ENCODE results near the gene MLLT3. TPM values are rescaled to one million over a fixed set of nuclear protein-coding genes. Genes with fewer than 3 reads are reported as not detected.

Gene MLLT3
- total RNA-seq, 1 donor from 2014 or later, result 35.1 TPM

- Histone ChIP-seq H3K36me3 (ENCODE audit: insufficient read depth, low read length) (no peaks in the 10 kb centered on the region), H3K4me3 (ENCODE audit: insufficient read depth, low read depth, low read length) (no peak overlapping the region), H2AFZ (ENCODE audit: low read depth, low read length) (no peak overlapping the region), H3K27me3 (ENCODE audit: insufficient read depth, low read length) (no peaks in the 10 kb centered on the region), H3K79me2 (ENCODE audit: insufficient read depth, low read length) (no peaks in the 10 kb centered on the region), H3K4me2 (ENCODE audit: low read length) (no peak overlapping the region), H4K20me1 (ENCODE audit: insufficient read depth, low read length) (peaks cover 12% of the 10 kb centered on the region), H3K9ac (ENCODE audit: low read length) (no peak overlapping the region), H3K9me3 (ENCODE audit: insufficient read depth, low read depth, low read length) (no peaks in the 10 kb centered on the region), H3K27ac (ENCODE audit: low read depth, low read length) (no peak overlapping the region), H3K4me1 (ENCODE audit: insufficient read depth, low read length) (peaks cover 2% of the 10 kb centered on the region)
- no peak overlapping the region for H3K27ac Mint-ChIP-seq (ENCODE audit: unreplicated experiment)
- no peaks in the 10 kb centered on the region for H3K27me3 Mint-ChIP-seq (ENCODE audit: low read depth, unreplicated experiment)
- no peak overlapping the region for H3K4me3 Mint-ChIP-seq (ENCODE audit: unreplicated experiment)
- H3K36me3 Mint-ChIP-seq (ENCODE audit: low read depth, unreplicated experiment), result no peaks in the 10 kb centered on the region
- DNase-seq (ENCODE audit: low read depth) (peak; percentile 41), FAIRE-seq (no peak)
- no peak for TF ChIP-seq CTCF (IDR thresholded peaks at IDR 0.05; ENCODE audit: insufficient read depth, low read depth, low read length)
- no peak for TF ChIP-seq EZH2 (IDR thresholded peaks at IDR 0.05; ENCODE audit: insufficient read depth, low read length)
- no peaks in the 10 kb centered on the region for H3K9me3 Mint-ChIP-seq (ENCODE audit: unreplicated experiment)
- H3K4me1 Mint-ChIP-seq (ENCODE audit: low read depth, unreplicated experiment), result peaks cover 23% of the 10 kb centered on the region
Measured at GRCh38 chr9:20476912-20477521, 145.3 kb downstream of the MLLT3 start.

- no peak for TF ChIP-seq CTCF (IDR thresholded peaks at IDR 0.05; ENCODE audit: insufficient read depth, low read depth, low read length)
- TF ChIP-seq EZH2 (IDR thresholded peaks at IDR 0.05; ENCODE audit: insufficient read depth, low read length), result no peak
- no peak overlapping the region for H3K4me3 Mint-ChIP-seq (ENCODE audit: unreplicated experiment)
- Histone ChIP-seq H3K4me1 (ENCODE audit: insufficient read depth, low read length) (peaks cover 2% of the 10 kb centered on the region), H3K9me3 (ENCODE audit: insufficient read depth, low read depth, low read length) (no peaks in the 10 kb centered on the region), H3K79me2 (ENCODE audit: insufficient read depth, low read length) (no peaks in the 10 kb centered on the region), H3K4me2 (ENCODE audit: low read length) (no peak overlapping the region), H3K4me3 (ENCODE audit: insufficient read depth, low read depth, low read length) (no peak overlapping the region), H3K27me3 (ENCODE audit: insufficient read depth, low read length) (no peaks in the 10 kb centered on the region), H3K9ac (ENCODE audit: low read length) (no peak overlapping the region), H3K36me3 (ENCODE audit: insufficient read depth, low read length) (no peaks in the 10 kb centered on the region), H2AFZ (ENCODE audit: low read depth, low read length) (no peak overlapping the region), H4K20me1 (ENCODE audit: insufficient read depth, low read length) (peaks cover 12% of the 10 kb centered on the region), H3K27ac (ENCODE audit: low read depth, low read length) (no peak overlapping the region)
- no peak overlapping the region for H3K27ac Mint-ChIP-seq (ENCODE audit: unreplicated experiment)
- peaks cover 23% of the 10 kb centered on the region for H3K4me1 Mint-ChIP-seq (ENCODE audit: low read depth, unreplicated experiment)
- DNase-seq (ENCODE audit: low read depth), result no peak
- H3K27me3 Mint-ChIP-seq (ENCODE audit: low read depth, unreplicated experiment), result no peaks in the 10 kb centered on the region
- no peak for FAIRE-seq
- H3K9me3 Mint-ChIP-seq (ENCODE audit: unreplicated experiment), result no peaks in the 10 kb centered on the region
- no peaks in the 10 kb centered on the region for H3K36me3 Mint-ChIP-seq (ENCODE audit: low read depth, unreplicated experiment)
Measured at GRCh38 chr9:20474496-20474895, 147.8 kb downstream of the MLLT3 start.

GRCh38 chr9:20473515-20474013, 148.7 kb downstream of the MLLT3 start:
- peaks cover 12% of the 10 kb centered on the region for H4K20me1 ChIP-seq (ENCODE audit: insufficient read depth, low read length)
- no peak overlapping the region for H3K4me3 Mint-ChIP-seq (ENCODE audit: unreplicated experiment)
- no peaks in the 10 kb centered on the region for H3K9me3 ChIP-seq (ENCODE audit: insufficient read depth, low read depth, low read length)
- no peak overlapping the region for H3K4me3 ChIP-seq (ENCODE audit: insufficient read depth, low read depth, low read length)
- H3K4me1 ChIP-seq (ENCODE audit: insufficient read depth, low read length), result peaks cover 2% of the 10 kb centered on the region
- H3K4me2 ChIP-seq (ENCODE audit: low read length), result no peak overlapping the region
- no peak overlapping the region for H2AFZ ChIP-seq (ENCODE audit: low read depth, low read length)
- H3K9me3 Mint-ChIP-seq (ENCODE audit: unreplicated experiment), result no peaks in the 10 kb centered on the region
- no peaks in the 10 kb centered on the region for H3K36me3 ChIP-seq (ENCODE audit: insufficient read depth, low read length)
- H3K36me3 Mint-ChIP-seq (ENCODE audit: low read depth, unreplicated experiment), result no peaks in the 10 kb centered on the region
- H3K27me3 Mint-ChIP-seq (ENCODE audit: low read depth, unreplicated experiment), result no peaks in the 10 kb centered on the region
- FAIRE-seq, result no peak
- no peak overlapping the region for H3K9ac ChIP-seq (ENCODE audit: low read length)
- no peaks in the 10 kb centered on the region for H3K27me3 ChIP-seq (ENCODE audit: insufficient read depth, low read length)
- no peak overlapping the region for H3K27ac ChIP-seq (ENCODE audit: low read depth, low read length)
- no peak overlapping the region for H3K27ac Mint-ChIP-seq (ENCODE audit: unreplicated experiment)
- no peak for TF ChIP-seq CTCF (IDR thresholded peaks at IDR 0.05; ENCODE audit: insufficient read depth, low read depth, low read length)
- no peak for TF ChIP-seq EZH2 (IDR thresholded peaks at IDR 0.05; ENCODE audit: insufficient read depth, low read length)
- DNase-seq (ENCODE audit: low read depth), result no peak
- H3K79me2 ChIP-seq (ENCODE audit: insufficient read depth, low read length), result no peaks in the 10 kb centered on the region
- peaks cover 17% of the 10 kb centered on the region for H3K4me1 Mint-ChIP-seq (ENCODE audit: low read depth, unreplicated experiment)
